Measurements from ENCODE around the gene HELZ.

DNA sequence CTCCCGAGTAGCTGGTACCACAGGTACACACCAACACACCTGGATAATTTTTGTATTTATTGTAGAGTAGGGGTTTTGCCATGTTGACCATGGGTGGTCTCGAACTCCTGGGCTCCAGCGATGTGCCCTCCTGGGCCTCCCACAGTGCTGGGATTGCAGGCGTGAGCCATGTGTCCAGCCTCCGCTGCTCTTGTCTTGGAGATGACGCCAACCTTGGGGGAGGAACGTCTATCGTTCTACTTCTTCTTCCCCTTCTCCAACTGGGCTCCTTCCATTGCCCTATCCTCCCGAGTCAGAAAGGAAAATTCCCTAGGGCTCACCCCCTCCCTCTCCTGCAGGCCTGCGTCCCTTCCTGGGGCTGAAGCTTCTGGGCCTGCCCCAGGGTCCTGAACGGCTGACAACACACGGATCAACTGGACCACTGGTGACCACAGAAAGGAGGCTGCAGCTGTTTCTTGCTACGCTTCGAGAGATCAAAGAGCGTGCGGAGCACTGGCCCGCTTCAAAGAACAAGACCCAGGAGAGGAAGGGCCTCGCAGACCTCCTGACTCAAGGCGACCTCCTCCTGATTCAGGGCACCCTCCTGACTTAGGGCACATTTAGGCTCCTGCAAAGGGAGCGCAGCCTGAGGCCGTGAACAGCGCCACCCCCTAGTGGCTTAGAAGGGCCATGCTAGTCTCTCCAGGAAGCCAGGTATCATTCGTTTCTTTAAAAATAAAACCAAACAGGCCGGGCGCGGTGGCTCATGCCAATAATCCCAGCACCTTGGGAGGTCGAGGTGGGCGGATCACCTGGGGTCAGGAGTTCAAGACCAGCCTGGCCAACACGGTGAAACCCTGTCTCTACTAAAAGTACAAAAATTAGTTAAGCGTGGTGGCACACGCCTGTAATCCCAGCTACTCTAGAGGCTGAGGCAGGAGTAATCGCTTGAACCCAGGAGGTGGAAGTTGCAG, 48.5 kb upstream of the HELZ start:
- no peak for TF ChIP-seq JUND (IDR thresholded peaks at IDR 0.05)
- TF ChIP-seq, protein P1, sequence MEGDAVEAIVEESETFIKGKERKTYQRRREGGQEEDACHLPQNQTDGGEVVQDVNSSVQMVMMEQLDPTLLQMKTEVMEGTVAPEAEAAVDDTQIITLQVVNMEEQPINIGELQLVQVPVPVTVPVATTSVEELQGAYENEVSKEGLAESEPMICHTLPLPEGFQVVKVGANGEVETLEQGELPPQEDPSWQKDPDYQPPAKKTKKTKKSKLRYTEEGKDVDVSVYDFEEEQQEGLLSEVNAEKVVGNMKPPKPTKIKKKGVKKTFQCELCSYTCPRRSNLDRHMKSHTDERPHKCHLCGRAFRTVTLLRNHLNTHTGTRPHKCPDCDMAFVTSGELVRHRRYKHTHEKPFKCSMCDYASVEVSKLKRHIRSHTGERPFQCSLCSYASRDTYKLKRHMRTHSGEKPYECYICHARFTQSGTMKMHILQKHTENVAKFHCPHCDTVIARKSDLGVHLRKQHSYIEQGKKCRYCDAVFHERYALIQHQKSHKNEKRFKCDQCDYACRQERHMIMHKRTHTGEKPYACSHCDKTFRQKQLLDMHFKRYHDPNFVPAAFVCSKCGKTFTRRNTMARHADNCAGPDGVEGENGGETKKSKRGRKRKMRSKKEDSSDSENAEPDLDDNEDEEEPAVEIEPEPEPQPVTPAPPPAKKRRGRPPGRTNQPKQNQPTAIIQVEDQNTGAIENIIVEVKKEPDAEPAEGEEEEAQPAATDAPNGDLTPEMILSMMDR (IDR thresholded peaks at IDR 0.05; ENCODE audit: low read depth, low read length, missing input control), result peak; percentile 86
- TF ChIP-seq, protein P2, sequence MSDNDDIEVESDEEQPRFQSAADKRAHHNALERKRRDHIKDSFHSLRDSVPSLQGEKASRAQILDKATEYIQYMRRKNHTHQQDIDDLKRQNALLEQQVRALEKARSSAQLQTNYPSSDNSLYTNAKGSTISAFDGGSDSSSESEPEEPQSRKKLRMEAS (IDR thresholded peaks at IDR 0.05), result no peak
- no peak for TF ChIP-seq YY1 (IDR thresholded peaks at IDR 0.05)
- TF ChIP-seq TAF1 (conservative IDR thresholded peaks at IDR 0.05), result no peak
- no peak for TF ChIP-seq EGR1 (IDR thresholded peaks at IDR 0.05; ENCODE audit: low read depth in 2 of 2)
- TF ChIP-seq GABPA (IDR thresholded peaks at IDR 0.05 in 1 of 2, conservative IDR thresholded peaks at IDR 0.05 in 1 of 2), result no peak
- TF ChIP-seq, protein P3, sequence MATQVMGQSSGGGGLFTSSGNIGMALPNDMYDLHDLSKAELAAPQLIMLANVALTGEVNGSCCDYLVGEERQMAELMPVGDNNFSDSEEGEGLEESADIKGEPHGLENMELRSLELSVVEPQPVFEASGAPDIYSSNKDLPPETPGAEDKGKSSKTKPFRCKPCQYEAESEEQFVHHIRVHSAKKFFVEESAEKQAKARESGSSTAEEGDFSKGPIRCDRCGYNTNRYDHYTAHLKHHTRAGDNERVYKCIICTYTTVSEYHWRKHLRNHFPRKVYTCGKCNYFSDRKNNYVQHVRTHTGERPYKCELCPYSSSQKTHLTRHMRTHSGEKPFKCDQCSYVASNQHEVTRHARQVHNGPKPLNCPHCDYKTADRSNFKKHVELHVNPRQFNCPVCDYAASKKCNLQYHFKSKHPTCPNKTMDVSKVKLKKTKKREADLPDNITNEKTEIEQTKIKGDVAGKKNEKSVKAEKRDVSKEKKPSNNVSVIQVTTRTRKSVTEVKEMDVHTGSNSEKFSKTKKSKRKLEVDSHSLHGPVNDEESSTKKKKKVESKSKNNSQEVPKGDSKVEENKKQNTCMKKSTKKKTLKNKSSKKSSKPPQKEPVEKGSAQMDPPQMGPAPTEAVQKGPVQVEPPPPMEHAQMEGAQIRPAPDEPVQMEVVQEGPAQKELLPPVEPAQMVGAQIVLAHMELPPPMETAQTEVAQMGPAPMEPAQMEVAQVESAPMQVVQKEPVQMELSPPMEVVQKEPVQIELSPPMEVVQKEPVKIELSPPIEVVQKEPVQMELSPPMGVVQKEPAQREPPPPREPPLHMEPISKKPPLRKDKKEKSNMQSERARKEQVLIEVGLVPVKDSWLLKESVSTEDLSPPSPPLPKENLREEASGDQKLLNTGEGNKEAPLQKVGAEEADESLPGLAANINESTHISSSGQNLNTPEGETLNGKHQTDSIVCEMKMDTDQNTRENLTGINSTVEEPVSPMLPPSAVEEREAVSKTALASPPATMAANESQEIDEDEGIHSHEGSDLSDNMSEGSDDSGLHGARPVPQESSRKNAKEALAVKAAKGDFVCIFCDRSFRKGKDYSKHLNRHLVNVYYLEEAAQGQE (IDR thresholded peaks at IDR 0.05), result no peak
- peak; percentile 94 to 96 for TF ChIP-seq RAD21 (IDR thresholded peaks at IDR 0.05)
